HG02763 (cell line): ENCODE measurements around the gene SERPINB1.
"Not testable (repeated sequence)": the region's sequence is repeated elsewhere in the genome, so short reads cannot be mapped to it uniquely, and the experiment has no call there.

ENCODE experiments used
- ATAC-seq: cut with Tn5 transposase; IDR thresholded peaks from one replicate; pipeline ENCODE4 v1.9.1; 2021; ENCODE audit warnings: mild to moderate bottlenecking, moderate library complexity; ENCODE audit not compliant: unreplicated experiment

Gene SERPINB1

GRCh38 chr6:2841264-2842138 lies at the start of gene SERPINB1:
SERPINB1 (minus strand) TSS chr6:2841863; CDS start chr6:2840586, 1,277 bp downstream.
- peak; percentile 48 for ATAC-seq

- ATAC-seq: no peak
These were observed 49.5 kb upstream of the SERPINB1 start for GRCh38 chr6:2890976-2891767.

GRCh38 chr6:2885967-2886735 lies 44.5 kb upstream of the SERPINB1 start:
- ATAC-seq: no peak

- no peak for ATAC-seq
These were observed 43.1 kb upstream of the SERPINB1 start for GRCh38 chr6:2884804-2885203.

- no peak for ATAC-seq
These were observed 42.0 kb upstream of the SERPINB1 start for GRCh38 chr6:2883673-2884072.

GRCh38 chr6:2881423-2881822 lies 39.8 kb upstream of the SERPINB1 start:
- no peak for ATAC-seq

- ATAC-seq: not testable (repeated sequence)
These were observed 38.5 kb upstream of the SERPINB1 start for GRCh38 chr6:2880156-2880555.

GRCh38 chr6:2877960-2878359 lies 36.3 kb upstream of the SERPINB1 start:
- no peak for ATAC-seq

- no peak for ATAC-seq
These were observed 35.6 kb upstream of the SERPINB1 start for GRCh38 chr6:2877057-2877882.

- no peak for ATAC-seq
These were observed 34.8 kb upstream of the SERPINB1 start for GRCh38 chr6:2876210-2877056.

GRCh38 chr6:2875359-2876191 lies 33.9 kb upstream of the SERPINB1 start:
- no peak for ATAC-seq

- no peak for ATAC-seq
These were observed 32.0 kb upstream of the SERPINB1 start for GRCh38 chr6:2873643-2874042.

GRCh38 chr6:2872423-2873358 lies 31.0 kb upstream of the SERPINB1 start:
- no peak for ATAC-seq

- ATAC-seq: no peak
These were observed 30.3 kb upstream of the SERPINB1 start for GRCh38 chr6:2871953-2872352.

- no peak for ATAC-seq
These were observed 29.4 kb upstream of the SERPINB1 start for GRCh38 chr6:2871102-2871501.

GRCh38 chr6:2870046-2870636 lies 28.5 kb upstream of the SERPINB1 start:
- ATAC-seq: no peak

GRCh38 chr6:2868637-2869036 lies 27.0 kb upstream of the SERPINB1 start:
- no peak for ATAC-seq
